SK-N-DZ (cell line): Measurements from ENCODE around the gene MSH2.
"Not testable (repeated sequence)": the region's sequence is repeated elsewhere in the genome, so short reads cannot be mapped to it uniquely, and the experiment has no call there.

Experiments
- DNase-seq: peaks from one replicate; pipeline ENCODE4 v3.0.0-alpha.2; 2015; ENCODE audit warnings: low spot score

The MSH2 gene

GRCh38 chr2:47483191-47483590, 80.2 kb downstream of the MSH2 start:
- no peak for DNase-seq

- no peak for DNase-seq
These were observed 81.4 kb downstream of the MSH2 start for GRCh38 chr2:47484396-47484795.

- no peak for DNase-seq
These were observed 82.2 kb downstream of the MSH2 start for GRCh38 chr2:47485177-47485576.

DNA sequence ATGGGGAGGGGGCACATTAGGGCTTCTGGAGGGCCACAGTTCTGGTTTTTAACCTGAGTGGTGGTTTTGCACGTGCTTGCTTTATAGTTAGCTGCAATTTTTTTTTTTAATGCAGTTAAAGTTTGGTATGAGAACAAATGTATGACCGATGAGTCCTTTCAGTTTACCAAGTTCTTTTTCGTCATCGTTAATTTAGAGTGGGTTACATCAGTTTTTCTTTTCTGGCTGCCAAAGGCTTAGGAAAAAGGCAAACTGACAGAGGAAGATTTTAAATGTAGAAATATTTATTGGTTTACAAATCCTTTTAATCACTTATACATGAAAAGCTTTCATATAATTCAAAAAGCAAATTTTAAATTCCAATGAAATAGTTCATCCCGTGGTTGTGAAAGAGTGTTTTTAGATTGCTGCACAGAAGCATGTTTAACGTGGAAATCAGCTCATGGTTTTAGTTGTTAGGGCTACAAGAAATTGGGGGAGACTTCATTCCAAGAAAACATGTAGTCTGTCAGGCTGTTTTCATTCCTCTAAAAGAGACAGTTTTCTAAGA, 82.9 kb downstream of the MSH2 start:
- no peak for DNase-seq

DNA sequence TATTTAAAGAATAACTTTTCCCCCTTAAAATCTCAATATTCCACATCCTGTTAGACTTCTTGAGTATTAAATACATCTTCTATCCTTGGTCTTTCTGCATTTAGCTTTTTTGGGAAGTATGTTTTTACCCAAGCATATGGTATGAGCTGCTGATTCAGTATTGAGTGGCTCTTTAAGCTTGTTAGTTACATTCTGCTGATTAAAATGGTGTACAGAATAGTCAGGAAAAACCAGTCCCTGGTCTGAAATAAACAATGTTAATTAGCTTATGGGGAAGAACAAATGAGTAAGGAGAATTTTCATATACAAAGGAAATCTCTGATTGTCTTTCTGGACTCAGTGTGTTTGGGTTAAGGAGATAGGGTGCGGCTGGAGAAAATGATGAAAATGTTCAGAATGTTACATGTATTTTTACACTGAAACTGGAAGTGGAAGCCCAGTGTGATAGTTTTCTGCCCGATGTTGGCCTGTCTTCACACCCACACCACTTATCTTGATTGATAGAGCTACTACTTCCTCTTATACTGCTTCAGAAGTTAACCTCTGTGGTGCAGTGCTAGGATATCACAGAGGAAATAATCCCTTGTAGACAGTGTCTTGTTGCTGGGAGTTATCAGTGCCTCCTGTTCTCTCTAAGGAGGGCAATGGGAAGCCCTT, 84.0 kb downstream of the MSH2 start:
- no peak for DNase-seq

GRCh38 chr2:47487498-47487875, 84.5 kb downstream of the MSH2 start:
- DNase-seq, result no peak

- no peak for DNase-seq
These were observed 86.1 kb downstream of the MSH2 start for GRCh38 chr2:47488870-47489584.

DNA sequence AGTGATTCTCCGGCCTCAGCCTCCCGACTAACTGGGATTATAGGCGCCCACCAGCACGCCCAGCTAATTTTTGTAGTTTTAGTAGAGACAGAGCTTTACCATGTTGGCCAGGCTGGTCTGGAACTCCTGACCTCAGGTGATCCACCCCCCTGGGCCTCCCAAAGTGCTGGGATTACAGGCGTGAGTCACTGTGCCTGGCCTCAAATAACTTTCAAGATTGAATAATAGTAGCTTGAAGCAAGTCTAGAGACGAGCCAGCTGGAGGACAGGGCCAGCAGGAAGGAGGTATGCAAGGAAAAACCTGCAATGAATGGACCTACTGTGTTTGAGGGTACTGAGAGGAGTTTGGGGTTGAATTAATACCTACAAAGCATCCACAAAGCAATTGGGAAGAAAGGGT, 87.5 kb downstream of the MSH2 start:
- DNase-seq, result no peak

- no peak for DNase-seq
These were observed 90.5 kb downstream of the MSH2 start for GRCh38 chr2:47493317-47494035.

DNA sequence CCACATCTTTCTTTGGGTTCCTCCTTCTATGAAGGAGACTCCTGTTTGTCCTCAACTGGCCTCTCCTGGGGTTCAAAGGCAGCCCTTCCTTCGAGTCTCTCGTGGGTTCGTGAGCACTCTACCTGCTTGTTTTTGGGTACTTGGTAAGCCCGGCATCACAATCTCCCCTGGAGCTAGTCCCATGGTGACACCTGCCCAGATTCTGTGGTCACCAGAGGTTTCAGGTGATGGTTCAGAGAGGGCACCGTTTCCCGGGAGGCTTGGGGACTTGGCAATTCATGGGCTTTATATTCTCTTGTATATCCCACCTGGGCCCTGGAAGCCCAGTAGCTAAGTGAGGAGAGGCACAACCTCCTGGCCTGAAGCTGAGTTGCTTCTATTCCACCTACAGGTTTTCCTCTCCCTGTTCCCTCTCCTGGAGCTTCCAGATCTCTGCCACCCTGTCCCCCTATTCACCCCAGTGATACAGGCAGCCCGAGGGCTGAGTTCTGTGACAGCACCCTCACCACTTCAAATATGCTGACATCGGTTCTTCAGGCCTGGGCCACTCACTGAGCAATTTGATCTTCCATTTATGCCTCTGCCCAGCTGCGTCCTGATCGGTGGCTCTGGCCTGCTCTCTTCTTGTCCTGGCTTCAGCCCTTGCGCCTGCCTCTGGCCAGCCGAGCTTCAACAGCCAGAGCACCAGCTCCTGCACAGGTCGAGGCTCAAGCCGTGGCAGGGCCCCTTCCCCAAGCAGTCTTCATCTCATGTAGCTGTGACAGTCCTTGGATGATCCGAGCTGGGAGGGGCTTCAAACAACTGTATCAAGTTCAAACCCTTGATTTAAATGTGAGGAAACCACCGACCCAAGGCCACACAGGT, 91.5 kb downstream of the MSH2 start:
- DNase-seq, result no peak

DNA sequence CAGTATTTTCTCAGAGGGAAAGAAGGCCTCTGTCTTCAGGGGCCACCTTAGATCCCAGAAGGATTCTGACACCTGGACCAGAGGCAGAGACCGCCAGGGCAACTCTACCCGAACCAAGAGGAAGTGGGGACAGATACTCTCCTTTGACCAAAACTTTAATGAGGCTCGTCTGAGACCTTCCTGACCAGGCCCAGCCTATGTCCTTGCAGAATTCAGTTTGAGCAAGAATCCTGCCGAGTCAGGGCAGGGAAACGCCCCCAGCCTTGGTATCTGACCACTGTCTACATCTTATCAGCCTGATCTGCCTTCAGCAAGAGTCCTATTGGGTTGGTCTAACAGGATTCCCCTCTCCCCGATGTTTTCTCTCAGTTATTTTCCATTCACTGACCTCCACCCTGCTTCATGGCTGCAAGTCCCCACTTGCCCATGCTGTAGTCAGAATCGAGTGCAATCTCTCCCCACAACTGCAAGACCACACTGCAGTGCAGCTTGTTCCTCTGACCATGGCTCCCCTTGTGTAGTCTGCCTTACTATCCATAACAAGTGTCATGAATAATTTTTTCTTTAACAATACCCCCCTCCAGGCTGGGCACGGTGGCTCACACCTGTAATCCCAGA, 95.0 kb downstream of the MSH2 start:
- DNase-seq, result no peak

DNA sequence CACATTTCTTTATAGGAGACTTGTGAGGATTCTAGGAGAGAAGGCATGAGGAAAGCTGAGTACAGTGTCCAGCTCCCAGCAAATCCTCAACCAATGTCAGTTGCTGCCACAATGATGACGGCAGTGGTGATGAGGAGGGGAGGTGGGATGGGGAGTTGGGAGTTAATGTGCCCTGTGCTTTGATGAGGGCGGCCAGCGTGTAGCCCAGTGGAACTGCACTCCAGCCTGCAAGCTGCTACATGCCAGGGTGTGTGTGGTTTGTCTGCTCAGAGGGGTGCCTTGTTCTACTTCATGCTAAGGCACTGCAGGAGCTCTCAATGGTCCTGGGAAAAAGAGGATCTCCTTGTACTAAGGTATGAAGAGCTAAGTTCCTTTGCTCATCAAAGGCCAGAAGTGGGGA, 96.1 kb downstream of the MSH2 start:
- DNase-seq, result no peak

- DNase-seq, result no peak
These were observed 96.8 kb downstream of the MSH2 start for GRCh38 chr2:47499621-47500309.

DNA sequence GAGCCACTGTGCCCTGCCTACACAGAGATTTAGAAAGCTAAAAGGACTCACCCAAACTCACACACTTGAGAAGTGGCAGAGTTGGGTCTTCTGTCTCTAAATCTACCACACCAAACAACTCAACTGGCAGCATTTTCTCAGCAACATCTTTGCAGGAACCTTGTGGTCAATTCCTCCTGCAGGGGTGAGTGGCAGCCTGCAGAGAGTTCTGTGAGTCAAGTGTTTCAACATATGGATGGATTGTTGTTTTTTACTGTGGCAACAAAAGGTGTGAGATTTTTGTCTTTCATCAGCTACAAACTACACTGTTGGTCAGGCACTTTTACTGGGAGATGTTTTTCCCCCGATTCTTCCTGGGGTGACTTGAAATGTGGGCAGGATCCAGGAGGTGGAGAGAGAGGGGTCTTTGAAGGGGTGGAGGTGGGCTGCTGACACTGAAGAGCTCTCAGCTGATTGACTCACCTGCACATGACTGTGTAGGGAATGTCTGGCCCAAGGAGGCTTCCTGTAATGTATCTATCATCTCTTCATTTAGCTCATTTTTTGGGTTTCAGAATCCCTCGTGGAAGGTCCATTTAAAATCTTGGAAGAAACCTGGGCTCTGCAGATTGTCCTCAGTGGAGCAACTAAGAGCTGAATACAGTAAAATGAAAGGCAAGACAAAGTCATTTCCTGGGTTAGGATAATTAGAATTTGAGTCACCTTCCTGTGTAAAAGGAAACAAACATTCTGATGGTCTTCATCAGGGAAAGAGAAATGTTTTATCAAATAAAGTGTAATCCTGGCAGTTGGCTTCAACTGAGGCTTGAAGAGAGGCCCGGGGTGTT, 98.6 kb downstream of the MSH2 start:
- DNase-seq, result no peak

DNA sequence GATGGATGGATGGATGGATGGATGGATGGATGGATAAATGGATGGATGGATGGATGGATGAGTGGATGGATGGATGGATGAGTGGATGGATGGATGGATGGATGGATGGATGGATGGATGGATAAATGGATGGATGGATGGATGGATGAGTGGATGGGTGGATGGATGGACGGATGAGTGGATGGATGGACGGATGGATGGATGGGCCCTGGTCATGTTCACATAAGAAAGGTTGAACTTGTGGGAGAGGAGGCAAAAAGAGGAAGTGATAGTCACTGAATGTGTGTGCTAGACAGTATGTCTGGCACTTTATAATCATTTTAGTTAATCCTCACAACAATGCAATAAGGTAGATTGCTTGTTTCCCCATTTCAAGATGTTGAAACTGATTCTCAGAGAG, 99.5 kb downstream of the MSH2 start:
- not testable (repeated sequence) for DNase-seq

DNA sequence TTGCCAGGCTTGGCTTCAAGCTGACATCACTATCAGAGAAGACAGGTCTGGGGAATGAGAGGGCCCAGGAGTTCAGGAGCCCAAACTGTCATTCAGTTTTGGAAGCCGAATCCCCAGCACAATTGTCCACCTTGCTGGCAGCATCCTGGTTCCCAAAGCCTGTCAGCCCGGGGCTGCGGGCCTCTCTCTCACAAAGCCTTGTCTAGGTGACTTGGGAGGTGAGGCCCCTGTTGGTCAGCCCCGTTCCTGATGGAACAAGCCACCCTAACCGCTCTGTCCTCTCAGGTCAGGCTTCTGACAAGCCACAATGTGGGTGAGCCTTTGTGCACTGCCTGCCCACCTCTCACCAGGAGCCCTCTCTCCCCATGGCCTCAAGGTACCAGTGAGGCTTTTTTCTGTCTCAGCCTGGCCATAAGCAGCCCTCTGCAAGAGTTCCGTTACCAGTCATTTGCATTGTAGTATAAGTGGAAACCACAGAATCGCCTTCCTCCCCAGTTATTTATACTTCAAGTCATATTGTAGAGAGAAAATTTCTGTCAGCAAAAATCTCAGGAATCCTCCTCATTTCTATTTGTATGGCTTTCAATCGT, 100.6 kb downstream of the MSH2 start:
- no peak for DNase-seq

DNA sequence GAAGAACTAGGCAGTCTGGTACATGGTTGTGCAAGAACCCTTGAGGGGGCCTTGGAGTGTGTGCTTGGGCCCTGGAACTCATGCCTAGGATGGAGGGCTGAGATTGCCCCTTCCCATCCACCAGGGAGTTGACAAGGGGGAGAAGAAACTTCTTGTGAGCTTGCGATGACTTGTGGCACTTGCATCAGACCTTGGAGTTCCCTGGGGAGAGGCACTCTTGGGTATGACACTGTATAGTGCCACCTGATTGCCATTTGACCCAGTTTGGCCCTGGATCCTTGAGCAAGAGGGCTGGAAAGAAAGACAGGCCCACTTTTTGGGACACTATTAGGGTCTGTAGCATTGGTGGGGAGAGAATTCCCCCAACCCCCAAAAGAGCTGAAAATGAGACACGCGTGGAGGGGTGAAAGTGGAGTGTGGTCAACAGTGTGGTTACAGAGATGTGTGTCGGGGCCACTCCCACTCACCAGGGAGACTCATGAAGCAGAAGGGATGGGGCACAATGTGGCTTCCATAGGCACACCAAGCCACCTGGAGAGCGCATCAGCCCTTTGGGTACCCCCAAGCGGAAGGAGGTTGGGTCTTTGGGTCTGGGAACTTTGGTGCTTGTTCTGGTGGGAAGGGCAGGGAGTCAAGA, 101.3 kb downstream of the MSH2 start:
- DNase-seq, result no peak

- no peak for DNase-seq
These were observed 103.1 kb downstream of the MSH2 start for GRCh38 chr2:47506024-47506423.

DNA sequence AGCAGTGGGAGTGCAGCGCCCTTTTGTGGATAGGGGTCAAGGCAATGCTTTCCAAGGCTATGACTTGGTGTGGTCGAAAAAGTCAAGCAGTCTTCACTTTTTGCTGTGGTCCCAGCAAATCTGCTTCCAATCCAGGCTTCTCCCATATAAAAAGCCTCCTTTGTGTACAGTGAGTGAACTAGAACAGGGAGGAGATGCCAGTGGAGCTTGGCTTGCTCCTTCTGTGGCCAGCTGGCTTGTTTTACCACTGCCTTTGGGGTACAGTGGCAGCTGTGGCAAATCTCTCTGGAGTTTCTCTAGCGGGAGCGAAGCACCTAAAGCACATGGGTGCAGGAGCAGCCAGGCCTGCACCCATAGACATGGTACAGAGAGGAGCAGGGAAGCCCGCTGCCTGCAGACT, 103.5 kb downstream of the MSH2 start:
- no peak for DNase-seq
